Naive B cell (primary cell): Measurements from ENCODE around the gene VEZT. TPM values are rescaled to one million over a fixed set of nuclear protein-coding genes. Genes with fewer than 3 reads are reported as not detected.
A peak's percentile ranks its signal among the peaks of the same experiment; 100 is the strongest.
"Not testable (repeated sequence)": the region's sequence is repeated elsewhere in the genome, so short reads cannot be mapped to it uniquely, and the experiment has no call there.

ENCODE experiments used
- ATAC-seq, 2 donors: fragments of 150-1000 bp; cut with Tn5 transposase; 2 replicates each; pipeline ENCODE4 v1.10.0; 2021; ENCODE audit warnings: low read depth in 2 of 2, mild to moderate bottlenecking in 2 of 2, moderate library complexity in 2 of 2
- DNase-seq: peaks from one replicate; pipeline ENCODE4 v3.0.0; 2022
- H3K27ac Mint-ChIP-seq, 6 donors: one replicate each; pipeline ENCODE4 v1.8.0; 2020 to 2022; ENCODE audit warnings: mild to moderate bottlenecking in 6 of 6, mixed read lengths in 6 of 6, moderate library complexity in 5 of 6, inconsistent platforms in 2 of 6
- H3K27me3 Mint-ChIP-seq, 3 donors: one replicate each; pipeline ENCODE4 v1.8.0; 2021 to 2022; ENCODE audit warnings: mixed read lengths in 3 of 3, mild to moderate bottlenecking in 1 of 3
- H3K36me3 Mint-ChIP-seq, 2 donors: one replicate each; pipeline ENCODE4 v1.8.0; 2020 to 2022; ENCODE audit warnings: mixed read lengths in 2 of 2, inconsistent platforms in 1 of 2, mild to moderate bottlenecking in 1 of 2
- H3K4me1 Mint-ChIP-seq, 3 donors: one replicate each; pipeline ENCODE4 v1.8.0; 2020 to 2022; ENCODE audit warnings: mixed read lengths in 3 of 3, inconsistent platforms in 1 of 3, mild to moderate bottlenecking in 1 of 3, moderate library complexity in 1 of 3
- H3K4me3 Mint-ChIP-seq, 8 donors: one replicate each; pipeline ENCODE4 v1.8.0; 2020 to 2022; ENCODE audit warnings: mild to moderate bottlenecking in 8 of 8, mixed read lengths in 8 of 8, moderate library complexity in 8 of 8, inconsistent platforms in 2 of 8
- H3K9me3 Mint-ChIP-seq, 7 donors: one replicate each; pipeline ENCODE4 v1.8.0; 2020 to 2022; ENCODE audit warnings: mixed read lengths in 7 of 7, mild to moderate bottlenecking in 5 of 7, inconsistent platforms in 2 of 7, moderate library complexity in 1 of 7
- polyA plus RNA-seq, 6 donors: library from polyadenylated mRNA; unstranded; fragments of 300-500 nt; fragmentation: Illumina TruSeq; gene quantifications; one replicate each; pipeline ENCODE4 v1.2.3, GENCODE V29; 2021; ENCODE audit warnings: low read depth in 6 of 6

VEZT gene
- polyA plus RNA-seq, 6 donors from 2014 or later, result 15.1 to 24.6 (median 20.6) TPM

DNA sequence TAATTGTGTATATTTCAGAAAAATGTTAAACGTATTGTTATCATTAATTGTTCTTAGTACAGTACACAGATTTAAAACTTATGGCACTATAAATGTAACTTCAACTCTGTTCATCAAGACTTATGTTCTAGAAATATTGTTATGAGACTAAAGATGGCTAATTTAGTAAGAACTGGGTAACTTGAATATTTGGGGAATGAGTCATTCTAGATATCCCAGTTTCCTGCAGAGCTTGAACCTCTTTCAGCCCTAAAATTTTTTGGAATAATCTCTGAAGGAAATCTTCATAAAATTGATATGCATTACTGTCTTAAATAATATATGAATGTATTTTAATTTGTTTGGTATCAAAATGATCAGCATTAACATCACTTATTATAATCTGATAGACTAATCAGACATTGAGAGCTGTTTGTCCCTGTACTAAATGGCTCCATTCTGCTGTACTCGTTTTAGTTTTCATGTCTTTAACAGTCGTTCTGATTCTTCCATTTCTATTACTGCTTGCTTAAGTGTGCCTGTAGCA is 87.1 kb downstream of the VEZT start:
- Mint-ChIP-seq H3K27ac (no peak overlapping the region), H3K36me3 (peaks cover 6 to 25% of the 10 kb centered on the region in 2 donors), H3K27me3 (no peaks in the 10 kb centered on the region), H3K4me3 (no peak overlapping the region), H3K4me1 (no peaks in the 10 kb centered on the region), H3K9me3 (no peaks in the 10 kb centered on the region)
- ATAC-seq (no peak), DNase-seq (no peak)

DNA sequence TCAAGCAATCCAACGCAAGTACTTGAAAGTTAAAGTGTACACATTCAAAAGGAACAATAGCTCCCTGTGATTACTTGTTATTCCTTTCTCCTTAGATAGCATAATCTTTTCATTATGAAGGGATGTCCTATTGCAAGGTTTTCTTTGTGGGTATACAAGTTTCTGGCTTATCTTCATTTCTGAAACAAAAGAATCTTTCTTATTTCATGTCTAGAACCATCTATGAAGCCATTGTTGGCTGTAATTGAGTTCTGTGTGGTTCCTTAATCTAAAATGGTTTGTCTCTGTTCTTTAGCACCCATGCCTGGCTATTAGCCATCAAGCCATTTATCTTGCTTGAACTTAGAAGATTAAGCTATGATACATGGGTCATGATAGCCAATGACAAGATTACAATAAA is 95.0 kb downstream of the VEZT start:
- Mint-ChIP-seq H3K27ac (no peak overlapping the region), H3K9me3 (peaks cover 0 to 2% (median 0%) of the 10 kb centered on the region in 7 donors), H3K4me3 (no peak overlapping the region), H3K27me3 (peaks cover 0 to 6% (median 5%) of the 10 kb centered on the region in 3 donors), H3K4me1 (no peaks in the 10 kb centered on the region), H3K36me3 (peaks cover 0 to 13% of the 10 kb centered on the region in 2 donors)
- DNase-seq (no peak), ATAC-seq (no peak)

DNA sequence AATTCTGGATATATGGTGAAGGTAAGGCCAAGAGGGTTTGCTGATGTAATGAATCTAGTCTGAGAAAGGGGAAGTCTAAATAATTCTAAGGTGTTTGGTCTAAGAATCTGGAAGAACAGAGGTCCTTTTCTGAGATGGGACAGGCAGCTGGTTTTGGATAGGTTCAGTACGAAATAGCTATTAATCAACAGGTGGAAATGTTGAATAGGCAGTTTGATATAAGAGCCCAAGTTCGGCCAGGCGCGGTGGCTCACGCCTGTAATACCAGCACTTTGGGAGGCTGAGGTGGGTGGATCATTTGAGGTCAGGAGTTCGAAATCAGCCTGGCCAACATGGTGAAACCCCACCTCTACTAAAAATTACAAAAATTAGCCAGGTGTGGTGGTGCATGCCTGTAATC is 97.1 kb downstream of the VEZT start:
- not testable (repeated sequence) for H3K4me1 Mint-ChIP-seq, H3K27ac Mint-ChIP-seq, H3K9me3 Mint-ChIP-seq, DNase-seq, H3K36me3 Mint-ChIP-seq, H3K27me3 Mint-ChIP-seq, H3K4me3 Mint-ChIP-seq, ATAC-seq

DNA sequence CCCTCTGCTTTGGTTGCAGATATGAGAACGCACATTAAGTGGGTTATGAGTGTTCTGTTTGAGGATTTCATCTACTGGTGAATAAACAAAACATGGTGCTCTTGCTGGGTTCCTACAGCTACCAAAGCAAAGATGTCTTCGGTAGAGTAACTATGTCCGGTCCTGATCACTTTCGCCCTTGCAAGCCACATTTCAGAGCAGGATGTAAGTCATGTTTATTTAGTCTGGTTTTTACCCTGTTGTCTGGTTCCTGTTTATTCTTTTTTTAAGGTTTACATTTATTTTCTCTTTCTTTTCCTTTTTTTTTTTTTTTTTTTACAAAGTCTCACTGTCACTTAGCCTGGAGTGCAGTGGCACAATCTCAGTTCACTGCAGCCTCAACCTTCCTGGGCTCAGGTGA is 99.2 kb downstream of the VEZT start:
- Mint-ChIP-seq H3K36me3 (no peaks in the 10 kb centered on the region), H3K4me3 (no peak overlapping the region), H3K9me3 (peaks cover 0 to 2% (median 0%) of the 10 kb centered on the region in 7 donors), H3K27ac (no peak overlapping the region), H3K4me1 (no peaks in the 10 kb centered on the region), H3K27me3 (peaks cover 0 to 6% (median 5%) of the 10 kb centered on the region in 3 donors)
- no peak for ATAC-seq
- DNase-seq, result no peak

DNA sequence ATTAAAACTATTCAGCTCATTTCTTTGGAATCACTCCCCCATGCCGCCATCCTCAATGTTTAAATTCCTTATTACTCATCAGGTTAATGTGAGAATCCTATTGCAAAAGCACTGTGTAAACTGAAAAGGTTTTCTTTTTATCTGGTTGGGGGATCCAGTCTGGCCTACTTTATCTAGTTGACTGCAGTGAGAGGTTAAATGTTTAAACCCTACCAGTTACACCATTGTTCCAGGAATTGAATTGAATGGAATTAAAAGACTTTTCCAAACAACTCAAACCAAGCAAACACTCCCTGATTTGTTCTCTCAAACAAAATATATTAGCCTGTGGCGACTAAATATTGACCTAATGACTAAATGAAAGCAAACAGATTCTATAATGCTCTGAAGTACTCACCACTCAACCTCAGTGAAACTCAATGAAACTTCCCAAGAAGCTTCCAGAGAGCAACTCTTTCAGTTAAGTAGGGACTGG is 100.5 kb downstream of the VEZT start:
- H3K27me3 Mint-ChIP-seq, result peaks cover 0 to 12% (median 9%) of the 10 kb centered on the region in 3 donors
- no peaks in the 10 kb centered on the region for H3K4me1 Mint-ChIP-seq
- peaks cover 0 to 2% (median 0%) of the 10 kb centered on the region in 7 donors for H3K9me3 Mint-ChIP-seq
- DNase-seq (no peak), ATAC-seq (no peak)
- H3K36me3 Mint-ChIP-seq, result no peaks in the 10 kb centered on the region
- H3K27ac Mint-ChIP-seq, result no peak overlapping the region
- no peak overlapping the region for H3K4me3 Mint-ChIP-seq

DNA sequence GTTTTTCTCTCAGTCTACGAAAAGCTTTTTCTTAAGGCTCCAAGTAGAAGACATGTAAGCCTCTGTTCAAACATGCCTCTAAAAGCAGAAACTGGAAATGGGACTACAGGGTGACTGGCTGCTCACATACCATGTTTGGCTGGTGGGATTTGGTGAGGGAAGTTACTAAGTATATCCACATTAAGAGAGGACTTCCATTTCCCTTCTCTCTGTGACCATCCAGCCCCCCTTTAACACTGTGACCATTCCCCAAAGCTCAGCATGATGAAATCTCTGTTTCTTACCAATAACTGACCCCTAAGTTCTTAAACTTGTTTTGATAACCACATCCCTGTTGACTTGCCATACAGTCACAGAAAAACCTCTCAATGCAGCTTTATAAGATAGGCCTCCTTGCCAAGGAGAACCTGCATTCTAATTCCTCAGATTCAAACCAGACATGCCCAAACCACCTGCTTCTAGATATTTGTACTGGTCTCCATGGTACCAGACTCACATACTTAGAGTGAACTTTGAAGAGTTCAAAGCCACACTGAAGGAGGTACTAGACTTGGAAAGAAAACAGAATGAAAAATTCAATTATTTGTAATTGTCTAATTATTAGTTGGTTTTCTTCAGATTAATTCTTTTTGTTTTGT is 102.2 kb downstream of the VEZT start:
- DNase-seq, result no peak
- no peak overlapping the region for H3K4me3 Mint-ChIP-seq
- no peaks in the 10 kb centered on the region for H3K4me1 Mint-ChIP-seq
- peaks cover 0 to 10% (median 9%) of the 10 kb centered on the region in 3 donors for H3K27me3 Mint-ChIP-seq
- H3K27ac Mint-ChIP-seq, result peak overlapping the region in 1 of 6 donors; percentile 22
- no peaks in the 10 kb centered on the region for H3K36me3 Mint-ChIP-seq
- H3K9me3 Mint-ChIP-seq, result no peaks in the 10 kb centered on the region
- ATAC-seq, result no peak

DNA sequence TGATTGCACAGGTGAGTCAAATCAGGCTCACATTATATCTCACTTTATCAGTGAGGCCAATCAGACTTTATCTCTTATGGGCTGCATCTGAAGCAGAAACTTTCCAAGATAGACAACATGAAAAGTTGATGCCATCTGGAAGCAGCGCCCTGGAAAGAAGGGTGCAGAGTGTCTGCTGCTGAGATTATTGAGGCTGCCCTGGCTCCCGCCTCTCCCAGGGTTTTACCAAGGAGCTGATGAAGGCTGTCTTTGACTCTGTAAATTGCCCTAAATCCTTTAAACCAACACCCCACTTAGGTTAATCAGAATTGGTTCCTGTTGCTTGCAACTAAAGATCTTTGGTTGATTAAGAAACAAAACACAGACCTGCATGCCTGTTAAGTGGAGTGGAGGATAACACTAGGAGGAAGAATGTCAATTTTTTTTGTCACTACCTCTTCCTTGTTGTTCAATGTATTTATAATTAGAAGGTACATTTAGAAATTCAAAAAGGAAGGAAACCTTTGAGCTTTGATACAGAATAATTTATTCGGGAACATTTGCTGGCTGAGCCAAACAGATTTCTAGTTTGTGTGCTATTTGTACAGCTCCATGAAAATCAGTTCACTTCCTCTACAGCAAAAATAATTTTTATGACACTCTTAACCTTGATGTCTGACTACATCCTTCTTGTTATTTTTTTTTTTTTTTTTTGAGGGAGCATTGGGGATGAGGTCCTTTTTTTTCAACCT is 104.1 kb downstream of the VEZT start:
- Mint-ChIP-seq H3K36me3 (no peaks in the 10 kb centered on the region), H3K9me3 (no peaks in the 10 kb centered on the region), H3K4me1 (no peaks in the 10 kb centered on the region), H3K4me3 (no peak overlapping the region), H3K27ac (peak overlapping the region in 1 of 6 donors; percentile 64), H3K27me3 (peaks cover 0 to 14% (median 6%) of the 10 kb centered on the region in 3 donors)
- DNase-seq, result no peak
- ATAC-seq, result no peak

DNA sequence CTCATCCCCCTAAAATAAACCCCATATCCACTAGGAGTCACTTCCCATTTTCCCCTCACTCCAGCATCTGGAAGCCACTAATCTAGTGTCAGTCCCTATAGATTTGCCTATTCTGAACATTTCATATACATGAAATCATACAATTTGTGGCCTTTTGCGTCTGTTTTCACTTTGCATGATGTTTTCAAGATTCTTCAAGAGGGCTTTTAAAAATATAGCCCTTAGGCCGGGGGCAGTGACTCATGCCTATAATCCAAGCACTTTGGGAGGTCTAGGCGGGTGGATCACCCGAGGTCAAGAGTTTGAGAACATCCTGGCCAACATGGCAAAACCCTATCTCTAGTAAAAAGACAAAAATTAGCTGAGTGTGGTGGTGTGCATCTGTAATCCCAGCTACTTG is 104.7 kb downstream of the VEZT start:
- Mint-ChIP-seq H3K9me3 (no peaks in the 10 kb centered on the region), H3K27ac (no peak overlapping the region), H3K36me3 (no peaks in the 10 kb centered on the region), H3K4me3 (no peak overlapping the region), H3K4me1 (no peaks in the 10 kb centered on the region), H3K27me3 (peaks cover 0 to 18% (median 8%) of the 10 kb centered on the region in 3 donors)
- ATAC-seq (no peak), DNase-seq (no peak)

DNA sequence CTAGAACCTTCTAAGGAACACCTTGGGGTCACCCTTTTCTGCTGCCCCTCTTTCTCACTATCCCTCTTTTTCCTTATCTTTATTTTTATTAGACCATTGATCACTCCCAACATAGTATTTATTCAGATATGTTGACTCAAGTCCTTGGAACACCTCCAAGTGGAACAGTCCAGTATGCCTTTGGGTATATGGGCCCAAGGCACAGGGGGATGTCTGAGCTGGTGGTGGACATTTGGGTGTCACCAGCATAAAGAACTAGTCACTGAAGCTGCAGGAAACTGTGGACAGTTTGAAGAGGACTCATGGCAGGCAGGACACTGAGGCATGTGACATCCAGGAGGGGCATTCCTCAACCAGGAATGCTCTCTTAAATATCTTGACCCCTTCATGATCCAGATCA is 105.6 kb downstream of the VEZT start:
- DNase-seq (no peak), ATAC-seq (no peak)
- Mint-ChIP-seq H3K36me3 (no peaks in the 10 kb centered on the region), H3K4me3 (no peak overlapping the region), H3K27ac (no peak overlapping the region), H3K9me3 (no peaks in the 10 kb centered on the region), H3K4me1 (no peaks in the 10 kb centered on the region), H3K27me3 (peaks cover 0 to 22% (median 8%) of the 10 kb centered on the region in 3 donors)

DNA sequence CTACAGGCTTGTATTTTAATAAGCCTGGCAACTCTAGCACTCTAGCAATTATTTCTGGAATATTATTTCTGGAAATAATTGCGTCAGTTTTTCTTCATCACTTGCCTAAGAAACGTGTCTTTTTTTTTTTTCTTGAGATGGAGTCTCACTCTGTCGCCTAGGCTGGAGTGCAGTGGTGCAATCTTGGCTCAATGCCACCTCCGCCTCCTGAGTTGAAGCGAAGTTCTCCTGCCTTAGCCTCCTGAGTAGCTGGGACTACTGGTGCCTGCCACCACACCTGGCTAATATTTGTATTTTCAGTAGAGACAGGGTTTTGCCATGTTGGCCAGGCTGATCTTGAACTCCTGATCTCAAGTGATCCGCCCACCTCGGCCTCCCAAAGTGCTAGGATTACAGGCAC is 106.6 kb downstream of the VEZT start:
- H3K9me3 Mint-ChIP-seq, ATAC-seq: not testable (repeated sequence)

DNA sequence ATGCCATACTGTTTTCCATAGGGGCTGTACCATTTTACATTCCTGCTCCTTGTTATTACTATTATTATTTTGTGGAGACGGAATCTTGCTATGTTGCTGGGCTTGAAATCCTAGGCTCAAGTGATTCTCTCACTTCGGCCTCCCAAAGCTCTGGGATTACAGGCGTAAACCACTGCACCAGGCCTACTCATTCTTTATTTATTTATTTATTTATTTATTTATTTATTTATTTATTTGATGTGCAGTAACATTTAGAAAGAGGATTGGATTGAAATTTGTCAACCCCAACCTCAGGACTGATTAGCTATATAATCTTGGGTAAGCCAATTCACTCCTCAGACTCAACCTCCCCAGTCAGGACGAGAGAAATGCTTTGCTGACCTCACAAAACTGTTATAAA is 107.9 kb downstream of the VEZT start:
- Mint-ChIP-seq H3K9me3 (no peaks in the 10 kb centered on the region), H3K4me1 (no peaks in the 10 kb centered on the region), H3K4me3 (no peak overlapping the region), H3K27ac (no peak overlapping the region), H3K27me3 (peaks cover 0 to 22% (median 12%) of the 10 kb centered on the region in 3 donors), H3K36me3 (no peaks in the 10 kb centered on the region)
- ATAC-seq (no peak), DNase-seq (no peak)

More for the DNA sequence above, 106.6 kb downstream of the VEZT start:
- not testable (repeated sequence) for H3K27ac Mint-ChIP-seq, H3K4me1 Mint-ChIP-seq, H3K4me3 Mint-ChIP-seq, DNase-seq, H3K36me3 Mint-ChIP-seq
- peaks cover 0 to 22% (median 12%) of the 10 kb centered on the region in 3 donors for H3K27me3 Mint-ChIP-seq

DNA sequence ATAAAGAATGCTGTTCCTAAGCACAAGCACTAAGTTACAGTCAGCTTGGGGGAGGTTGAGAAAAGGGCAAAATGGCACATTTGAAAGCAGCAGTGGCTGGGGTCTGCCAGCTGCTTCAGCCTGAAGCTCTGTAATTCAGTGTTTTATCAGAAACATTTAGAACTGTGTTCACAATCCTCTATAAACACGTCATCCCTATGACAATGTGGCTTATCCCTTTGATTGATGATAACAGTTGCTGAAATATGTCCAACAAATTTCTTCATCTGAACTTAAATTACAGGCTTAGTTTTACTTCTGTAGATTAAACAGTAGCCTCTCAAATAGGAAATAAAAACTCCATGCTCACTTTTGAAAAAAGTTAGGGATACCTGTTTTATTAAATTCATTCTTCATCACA is 108.8 kb downstream of the VEZT start:
- H3K9me3 Mint-ChIP-seq, result no peaks in the 10 kb centered on the region
- no peaks in the 10 kb centered on the region for H3K4me1 Mint-ChIP-seq
- H3K36me3 Mint-ChIP-seq, result no peaks in the 10 kb centered on the region
- peaks cover 0 to 22% (median 12%) of the 10 kb centered on the region in 3 donors for H3K27me3 Mint-ChIP-seq
- no peak overlapping the region for H3K4me3 Mint-ChIP-seq
- DNase-seq, result no peak
- ATAC-seq, result no peak
- H3K27ac Mint-ChIP-seq, result no peak overlapping the region

DNA sequence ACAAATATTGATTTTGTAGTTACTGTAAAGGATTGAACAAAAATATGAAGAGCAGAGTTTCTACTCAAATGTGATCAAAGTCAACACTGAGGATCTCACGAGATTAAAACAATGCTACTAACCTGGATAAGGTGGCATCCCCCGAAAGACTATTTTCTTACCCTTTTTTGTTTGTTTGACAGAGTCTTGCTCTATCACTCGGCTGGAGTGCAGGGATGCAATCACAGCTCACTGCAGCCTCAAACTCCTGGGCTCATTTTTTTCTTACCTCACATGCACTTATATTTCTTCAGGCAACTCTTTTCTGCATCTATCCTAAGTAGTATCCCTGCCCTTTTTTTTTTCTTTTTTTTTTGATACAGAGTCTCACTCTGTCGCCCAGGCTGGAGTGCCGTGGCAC is 109.2 kb downstream of the VEZT start:
- Mint-ChIP-seq H3K27ac (no peak overlapping the region), H3K4me3 (no peak overlapping the region), H3K4me1 (no peaks in the 10 kb centered on the region), H3K9me3 (no peaks in the 10 kb centered on the region), H3K27me3 (peaks cover 0 to 22% (median 12%) of the 10 kb centered on the region in 3 donors), H3K36me3 (no peaks in the 10 kb centered on the region)
- ATAC-seq (no peak), DNase-seq (no peak)

DNA sequence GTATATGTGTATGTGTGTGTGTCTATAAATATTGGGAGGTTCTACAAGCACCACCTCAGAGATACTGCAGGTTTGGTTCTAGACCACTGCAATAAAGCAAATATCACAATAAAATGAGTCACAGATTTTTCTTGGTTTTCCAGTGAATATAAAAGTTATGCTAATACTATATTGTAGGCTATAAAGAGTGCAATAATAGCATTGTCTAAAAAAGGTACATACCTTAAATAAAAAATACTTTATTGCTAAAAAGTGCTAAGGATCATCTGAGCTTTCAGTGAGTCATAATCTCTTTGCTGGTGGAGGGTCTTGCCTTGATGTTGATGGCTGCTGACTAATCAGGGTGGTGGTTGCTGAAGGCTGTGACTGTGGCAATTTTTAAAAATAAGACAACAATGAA is 111.1 kb downstream of the VEZT start:
- ATAC-seq, result no peak
- H3K36me3 Mint-ChIP-seq, result no peaks in the 10 kb centered on the region

More for the DNA sequence above, 111.1 kb downstream of the VEZT start:
- Mint-ChIP-seq H3K27ac (peak overlapping the region in 1 of 6 donors; percentile 37), H3K27me3 (peaks cover 0 to 12% (median 8%) of the 10 kb centered on the region in 3 donors), H3K4me1 (no peaks in the 10 kb centered on the region), H3K4me3 (no peak overlapping the region), H3K9me3 (no peaks in the 10 kb centered on the region)
- no peak for DNase-seq
